Transverse colon (tissue), 4 donors: ENCODE data around the gene MYRF.

Experiments used
- CTCF ChIP-seq, 5 experiments: fragments of 200-600 bp in 3 of 5; fragments of 450-650 bp in 2 of 5; sonication (generic) in 3 of 5; IDR thresholded peaks; 1 replicate in 2 of 5; 2 replicates in 3 of 5; pipeline ENCODE4 v1.5.1; 2016 to 2017; ENCODE audit warnings: antibody characterized with exemption in 5 of 5, inconsistent platforms in 3 of 5, mild to moderate bottlenecking in 2 of 5, moderate library complexity in 1 of 5
- EP300 ChIP-seq: sonication (generic); formaldehyde crosslinking; IDR thresholded peaks from one replicate; pipeline ENCODE4 v1.6.1; 2017; ENCODE audit warnings: antibody characterized with exemption, low read depth
- POLR2A ChIP-seq: fragments of 450-650 bp; IDR thresholded peaks from one replicate; pipeline ENCODE4 v1.6.1; 2016; ENCODE audit warnings: antibody characterized with exemption, mild to moderate bottlenecking, moderate library complexity
- POLR2AphosphoS5 ChIP-seq, 3 donors: sonication (generic); formaldehyde crosslinking; IDR thresholded peaks; one replicate each; pipeline ENCODE4 v1.6.1; 2016; ENCODE audit warnings: antibody characterized with exemption in 3 of 3

GRCh38 chr11:61826930-61827570 is 74.6 kb downstream of the MYRF start:
- no peak for TF ChIP-seq CTCF (IDR thresholded peaks at IDR 0.05)
- TF ChIP-seq POLR2A, result no peak
- no peak for TF ChIP-seq POLR2AphosphoS5 (IDR thresholded peaks at IDR 0.05)
- TF ChIP-seq EP300, result no peak
